Activated CD8-positive, alpha-beta memory T cell treated with anti-CD3 and anti-CD28 coated beads, Interleukin-2, amount 50 U/mL, for 4 hours (primary cell): ENCODE measurements around the gene GLA.

Experiments used
- DNase-seq: peaks from one replicate; pipeline ENCODE4 v3.0.0-alpha.2; 2020

GLA gene

DNA sequence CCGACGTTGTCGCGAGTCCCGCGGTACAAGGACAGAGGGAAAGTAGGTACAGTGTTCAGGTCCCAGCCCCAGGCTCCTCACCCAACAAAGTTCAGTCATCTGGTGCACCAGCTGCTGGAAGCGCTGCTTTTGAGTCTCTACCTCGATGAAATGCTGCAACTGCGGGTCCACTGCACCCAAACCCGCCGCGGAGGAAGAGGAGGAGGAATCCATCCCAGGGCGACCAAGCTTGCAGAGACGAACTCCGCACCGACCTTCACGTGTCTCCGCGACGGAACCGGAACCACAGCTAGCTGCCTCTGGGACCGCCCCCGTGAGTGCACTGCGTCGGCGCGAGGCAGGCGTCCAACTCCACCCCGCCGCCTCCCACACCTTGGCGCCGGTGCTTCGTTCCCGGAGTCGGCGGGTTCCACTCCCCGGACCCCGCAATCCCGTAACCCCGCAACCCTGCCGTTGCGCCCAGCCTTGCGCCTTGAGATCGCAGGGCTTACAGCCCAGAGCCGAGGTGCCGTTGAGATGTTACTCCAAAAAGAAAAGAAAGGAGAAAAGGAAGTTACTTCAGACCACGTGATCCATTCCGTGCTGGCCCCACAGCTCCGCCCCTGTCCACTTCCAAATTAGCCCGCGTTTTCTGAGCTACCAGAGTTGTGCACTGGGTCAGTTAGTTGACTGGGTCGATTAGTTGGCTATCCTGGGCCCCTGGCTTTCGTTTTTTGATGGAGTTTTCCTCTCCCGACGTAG, 59.1 kb downstream of the GLA start, which contains the start of gene TIMM8A:
TIMM8A (minus strand) TSS at position 291 of the 741 bp plus-strand sequence; CDS start at position 213, 78 bp downstream.
- peak; percentile 72 for DNase-seq

DNA sequence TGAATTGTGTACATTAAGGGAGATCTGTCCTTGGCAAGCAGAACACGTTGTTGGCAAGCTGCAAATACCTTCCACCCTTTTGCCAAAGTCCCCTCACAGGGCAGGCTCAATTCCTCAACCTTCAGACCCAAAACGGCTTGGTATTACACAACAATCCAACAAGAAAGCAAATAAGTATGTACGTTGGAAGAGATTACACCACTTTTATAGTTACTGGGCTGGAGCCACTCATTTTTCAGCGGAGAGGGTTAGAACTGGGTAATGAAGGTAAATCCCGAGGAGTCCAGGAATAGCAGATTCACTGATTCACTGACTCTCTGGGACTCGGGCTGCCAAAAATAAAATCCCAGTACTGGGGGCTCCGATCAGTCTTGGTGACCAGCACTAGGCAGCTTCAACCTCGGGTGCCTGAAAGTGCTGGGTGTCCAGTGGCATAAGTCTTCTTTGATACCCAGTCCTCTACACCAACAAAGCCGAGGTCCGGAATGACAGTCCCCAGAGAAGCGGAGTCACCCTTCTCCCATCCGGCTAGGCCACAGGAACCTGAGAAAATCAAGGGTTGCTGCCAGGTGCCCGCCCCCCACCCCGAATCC, 59.8 kb downstream of the GLA start:
- DNase-seq: no peak
